ENCODE measurements around the gene PRMT7. TPM values are rescaled to one million over a fixed set of nuclear protein-coding genes. Genes with fewer than 3 reads are reported as not detected.
A peak's percentile ranks its signal among the peaks of the same experiment; 100 is the strongest.

PRMT7 gene
- total RNA-seq, 1 experiment from 2014 or later = 47.5 TPM

DNA sequence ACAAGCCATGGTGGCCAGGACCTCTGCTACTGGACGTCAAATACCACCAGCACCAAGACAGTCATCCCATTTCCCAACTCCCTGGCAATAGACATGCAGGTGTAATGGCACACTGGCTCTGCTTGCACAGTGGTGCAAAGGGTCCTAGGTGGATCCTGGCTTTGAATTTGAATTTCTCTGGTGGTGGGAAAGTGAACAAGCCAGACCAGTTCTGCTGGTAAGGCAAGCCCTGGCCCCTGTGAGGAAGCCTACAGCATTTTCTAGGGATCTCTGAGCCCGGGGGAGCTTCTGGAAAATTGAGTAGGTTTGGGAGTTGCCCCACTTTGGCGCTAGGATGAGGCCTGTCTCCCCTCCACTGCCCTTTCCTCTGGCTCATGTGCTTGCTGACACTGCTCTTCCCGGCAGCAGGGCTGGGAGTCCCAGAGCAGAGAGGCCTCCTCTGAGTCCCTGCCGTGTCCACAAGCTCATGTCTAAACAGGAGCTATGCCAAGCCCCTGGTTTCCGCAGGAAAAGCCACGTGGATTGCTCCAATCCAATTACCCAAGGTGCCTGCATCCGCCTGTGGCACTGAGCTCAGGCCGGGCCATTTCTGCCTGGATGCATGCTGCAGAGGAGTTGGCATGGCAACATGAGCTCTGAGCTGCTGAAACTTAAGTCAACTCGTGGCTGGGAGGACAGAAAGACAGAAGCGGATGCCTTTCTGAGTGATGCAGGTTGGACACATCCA, 67.0 kb downstream of the PRMT7 start:
- Histone ChIP-seq H3K4me1 (replicated peaks; ENCODE audit: insufficient read depth) (peaks cover 7% of the 10 kb centered on the region; the same call in 1 of the 2 replicates), H3K27ac (no peak overlapping the region), H3K9me2 (ENCODE audit: insufficient read depth) (no peaks in the 10 kb centered on the region), H3K79me2 (ENCODE audit: low read depth) (no peaks in the 10 kb centered on the region), H3K4me3 (no peak overlapping the region), H3K36me3 (ENCODE audit: low read depth) (no peaks in the 10 kb centered on the region), H3K9me3 (ENCODE audit: insufficient read depth, low read depth) (no peaks in the 10 kb centered on the region), H3F3A (ENCODE audit: insufficient read depth, low read depth) (no peaks in the 10 kb centered on the region), H2AFZ (no peak overlapping the region), H3K4me2 (no peak overlapping the region), H4K20me1 (ENCODE audit: insufficient read depth) (no peaks in the 10 kb centered on the region), H3K27me3 (ENCODE audit: insufficient read depth, low read depth) (no peaks in the 10 kb centered on the region)
- peak in 1 of 2 experiments; percentile 31 for DNase-seq
- CTCF ChIA-PET = no interaction called here
- intact Hi-C loops (cut with micrococcal nuclease; ENCODE audit: unreplicated experiment) = no loop called here
- POLR2A ChIA-PET (ENCODE audit: unreplicated experiment) = no interaction called here
- TF ChIP-seq, protein P1, sequence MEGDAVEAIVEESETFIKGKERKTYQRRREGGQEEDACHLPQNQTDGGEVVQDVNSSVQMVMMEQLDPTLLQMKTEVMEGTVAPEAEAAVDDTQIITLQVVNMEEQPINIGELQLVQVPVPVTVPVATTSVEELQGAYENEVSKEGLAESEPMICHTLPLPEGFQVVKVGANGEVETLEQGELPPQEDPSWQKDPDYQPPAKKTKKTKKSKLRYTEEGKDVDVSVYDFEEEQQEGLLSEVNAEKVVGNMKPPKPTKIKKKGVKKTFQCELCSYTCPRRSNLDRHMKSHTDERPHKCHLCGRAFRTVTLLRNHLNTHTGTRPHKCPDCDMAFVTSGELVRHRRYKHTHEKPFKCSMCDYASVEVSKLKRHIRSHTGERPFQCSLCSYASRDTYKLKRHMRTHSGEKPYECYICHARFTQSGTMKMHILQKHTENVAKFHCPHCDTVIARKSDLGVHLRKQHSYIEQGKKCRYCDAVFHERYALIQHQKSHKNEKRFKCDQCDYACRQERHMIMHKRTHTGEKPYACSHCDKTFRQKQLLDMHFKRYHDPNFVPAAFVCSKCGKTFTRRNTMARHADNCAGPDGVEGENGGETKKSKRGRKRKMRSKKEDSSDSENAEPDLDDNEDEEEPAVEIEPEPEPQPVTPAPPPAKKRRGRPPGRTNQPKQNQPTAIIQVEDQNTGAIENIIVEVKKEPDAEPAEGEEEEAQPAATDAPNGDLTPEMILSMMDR (conservative IDR thresholded peaks at IDR 0.05) = no peak
- BruUV-seq (replicated peaks) = no TSS peak

DNA sequence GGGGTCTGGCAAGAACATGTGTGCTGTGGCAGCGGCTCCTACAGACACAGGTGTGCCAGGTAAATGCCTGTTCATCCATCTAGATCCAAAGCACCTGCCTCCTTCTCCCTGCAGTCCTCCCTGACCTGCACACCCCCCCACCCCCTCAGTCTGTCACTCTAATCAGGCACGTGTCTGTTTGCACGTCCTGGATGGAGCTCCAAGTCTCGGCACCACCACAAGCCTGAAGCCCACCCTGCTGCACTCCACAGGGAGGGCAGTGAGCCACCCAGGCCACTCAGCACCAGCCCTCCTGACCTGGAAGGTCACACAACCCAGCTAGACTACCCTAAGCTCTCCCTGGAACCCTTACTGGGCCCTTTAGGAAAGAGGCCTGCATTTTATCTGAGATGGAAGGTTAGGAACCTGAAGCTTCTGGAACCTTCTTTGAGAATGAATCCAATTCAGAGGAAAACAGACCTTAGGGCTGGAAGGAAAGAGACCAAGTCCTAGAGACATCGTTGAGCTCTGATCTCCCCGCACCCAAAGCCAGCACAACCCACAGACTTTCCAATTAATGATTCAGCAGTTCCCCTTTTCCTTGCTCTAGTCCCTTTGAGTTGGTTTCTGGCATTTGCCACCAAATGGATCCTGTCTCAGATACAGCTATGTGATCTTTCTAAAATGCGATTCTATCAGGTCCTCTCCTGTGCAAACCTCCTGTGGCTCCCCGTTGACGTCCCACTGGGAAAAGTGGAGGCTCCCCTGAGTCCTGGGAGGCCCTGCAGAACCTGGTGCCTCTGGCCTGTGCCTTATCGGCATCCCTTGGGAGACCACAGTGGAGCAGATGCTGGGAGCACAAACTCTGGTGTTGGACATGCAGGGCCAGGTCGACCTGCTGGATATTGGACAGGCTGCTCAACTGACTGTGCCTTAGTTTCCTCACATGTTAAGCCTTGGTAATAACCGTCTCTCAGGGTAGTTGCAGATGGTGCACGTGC, 67.9 kb downstream of the PRMT7 start:
- H3K4me3 ChIP-seq = no peak overlapping the region
- BruUV-seq (replicated peaks) = no TSS peak
- no peaks in the 10 kb centered on the region for H3K36me3 ChIP-seq (ENCODE audit: low read depth)
- intact Hi-C loops (cut with micrococcal nuclease; ENCODE audit: unreplicated experiment) = no loop called here
- H3F3A ChIP-seq (ENCODE audit: insufficient read depth, low read depth) = no peaks in the 10 kb centered on the region
- H3K9me2 ChIP-seq (ENCODE audit: insufficient read depth) = no peaks in the 10 kb centered on the region
- POLR2A ChIA-PET (ENCODE audit: unreplicated experiment) = no interaction called here
- no peak overlapping the region for H3K4me2 ChIP-seq
- no peaks in the 10 kb centered on the region for H4K20me1 ChIP-seq (ENCODE audit: insufficient read depth)
- no peak overlapping the region for H3K27ac ChIP-seq
- TF ChIP-seq EZH2 (IDR thresholded peaks at IDR 0.05; ENCODE audit: low read depth) = no peak
- TF ChIP-seq, protein P1 (conservative IDR thresholded peaks at IDR 0.05) = no peak
- no peak overlapping the region for H2AFZ ChIP-seq
- no peaks in the 10 kb centered on the region for H3K79me2 ChIP-seq (ENCODE audit: low read depth)
- CTCF ChIA-PET = interaction anchor here (0.6 kb wide), 1 partner anchor 515 kb away, joined by 4 read pairs; no protein-coding TSS in a partner anchor
- no peaks in the 10 kb centered on the region for H3K9me3 ChIP-seq (ENCODE audit: insufficient read depth, low read depth)
- DNase-seq = no peak
- H3K4me1 ChIP-seq (replicated peaks; ENCODE audit: insufficient read depth) = peaks cover 7% of the 10 kb centered on the region; the same call in 1 of the 2 replicates
- H3K27me3 ChIP-seq (ENCODE audit: insufficient read depth, low read depth) = no peaks in the 10 kb centered on the region

DNA sequence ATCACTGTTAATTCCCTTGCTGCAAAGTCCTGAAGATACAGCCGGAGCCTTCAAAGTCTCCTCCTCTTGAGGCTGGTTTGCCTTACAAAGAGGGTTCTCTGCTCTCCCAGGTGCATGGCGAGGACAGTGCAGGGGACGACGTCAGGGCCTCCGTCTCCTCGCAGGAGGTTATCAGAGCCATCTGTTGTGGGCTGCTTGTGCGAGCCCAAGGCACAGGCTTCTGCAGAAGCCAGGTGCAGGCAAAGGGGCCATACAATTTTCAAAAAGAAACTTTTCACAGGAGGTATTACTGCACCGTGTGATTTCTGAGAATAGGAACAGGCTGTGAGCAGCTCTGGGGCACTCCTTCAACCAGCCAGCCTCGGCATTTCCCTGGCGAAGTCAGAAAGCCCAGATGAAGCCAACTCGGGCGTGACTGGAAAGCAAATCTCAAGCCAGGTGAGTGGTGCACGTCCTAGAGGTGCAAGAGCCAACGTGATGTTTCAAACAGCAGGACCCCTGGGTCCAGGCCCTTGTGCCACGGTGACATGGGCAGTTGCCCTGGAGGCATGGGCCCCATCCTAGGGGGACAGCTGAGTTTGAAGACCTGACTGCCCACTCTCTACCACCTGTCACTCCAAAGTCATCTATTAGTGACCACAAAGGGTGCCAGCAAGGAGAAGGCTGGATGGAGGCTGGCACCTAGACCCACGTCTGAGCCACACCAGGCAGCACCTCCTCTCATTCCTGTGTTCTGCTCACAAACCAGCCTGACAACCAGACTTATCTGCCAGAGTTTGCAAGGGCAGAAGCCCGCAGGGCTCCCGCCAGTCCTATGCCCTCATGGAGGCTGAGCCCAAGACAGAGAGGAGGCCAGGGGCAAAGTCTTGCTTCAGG, 68.9 kb downstream of the PRMT7 start:
- TF ChIP-seq, protein P1 (conservative IDR thresholded peaks at IDR 0.05) = no peak
- no peak for TF ChIP-seq EZH2 (IDR thresholded peaks at IDR 0.05; ENCODE audit: low read depth)
- DNase-seq = no peak
- H3K27ac ChIP-seq = no peak overlapping the region
- ChIA-PET CTCF (no interaction called here), POLR2A (ENCODE audit: unreplicated experiment) (no interaction called here)
- no peaks in the 10 kb centered on the region for H3K36me3 ChIP-seq (ENCODE audit: low read depth)
- no peaks in the 10 kb centered on the region for H3K79me2 ChIP-seq (ENCODE audit: low read depth)
- H3F3A ChIP-seq (ENCODE audit: insufficient read depth, low read depth) = no peaks in the 10 kb centered on the region
- intact Hi-C loops (cut with micrococcal nuclease; ENCODE audit: unreplicated experiment) = no loop called here
- no TSS peak for BruUV-seq (replicated peaks)
- no peak overlapping the region for H3K4me2 ChIP-seq
- no peaks in the 10 kb centered on the region for H3K9me2 ChIP-seq (ENCODE audit: insufficient read depth)
- no peak overlapping the region for H2AFZ ChIP-seq
- H3K27me3 ChIP-seq (ENCODE audit: insufficient read depth, low read depth) = no peaks in the 10 kb centered on the region
- no peaks in the 10 kb centered on the region for H3K9me3 ChIP-seq (ENCODE audit: insufficient read depth, low read depth)
- no peaks in the 10 kb centered on the region for H4K20me1 ChIP-seq (ENCODE audit: insufficient read depth)
- no peak overlapping the region for H3K4me3 ChIP-seq
- H3K4me1 ChIP-seq (replicated peaks; ENCODE audit: insufficient read depth) = peaks cover 7% of the 10 kb centered on the region; the same call in 1 of the 2 replicates
